Kidney (tissue), 14 donors: ENCODE data around the gene HSFX3. TPM values are rescaled to one million over a fixed set of nuclear protein-coding genes. Genes with fewer than 3 reads are reported as not detected.

Experiments
- DNase-seq, 5 donors: peaks; one replicate each; pipeline ENCODE4 v3.0.0-alpha.2; 2013 to 2020
- FAIRE-seq: peaks from 2 replicates; lab custom pipeline; 2012; peaks lifted over from hg19 to GRCh38; lab: Jason Lieb, UNC
- H3K27ac ChIP-seq, 2 donors: one replicate each; pipeline ENCODE4 v1.7.0; 2013; ENCODE audit warnings: low read depth in 2 of 2, low read length in 2 of 2, inconsistent platforms in 1 of 2
- H3K27me3 ChIP-seq: one replicate; pipeline ENCODE4 v1.7.1; 2013; ENCODE audit warnings: low read length, inconsistent platforms; ENCODE audit not compliant: control insufficient read depth, insufficient read depth
- H3K36me3 ChIP-seq, 3 donors: one replicate each; pipeline versions ENCODE4 v1.7.0 to v1.7.1; 2013; ENCODE audit warnings: low read length in 3 of 3, control low read depth in 1 of 3, inconsistent platforms in 1 of 3; ENCODE audit not compliant: insufficient read depth in 3 of 3, control insufficient read depth in 2 of 3
- H3K4me1 ChIP-seq, 3 donors: one replicate each; pipeline versions ENCODE4 v1.7.0 to v1.7.1; 2013; ENCODE audit warnings: low read length in 3 of 3, inconsistent platforms in 1 of 3, low read depth in 1 of 3; ENCODE audit not compliant: control insufficient read depth in 2 of 3, insufficient read depth in 2 of 3
- H3K4me3 ChIP-seq, 3 donors: one replicate each; pipeline versions ENCODE4 v1.7.0 to v1.8.1; 2013; ENCODE audit warnings: low read length in 3 of 3, control low read depth in 1 of 3, inconsistent platforms in 1 of 3
- H3K9ac ChIP-seq, 3 donors: one replicate each; pipeline versions ENCODE4 v1.7.0 to v1.7.1; 2013; ENCODE audit warnings: low read length in 3 of 3, control low read depth in 1 of 3, inconsistent platforms in 1 of 3
- H3K9me3 ChIP-seq, 3 donors: one replicate each; pipeline versions ENCODE4 v1.7.0 to v1.7.1; 2013; ENCODE audit warnings: low read length in 3 of 3, control low read depth in 1 of 3, inconsistent platforms in 1 of 3; ENCODE audit not compliant: control insufficient read depth in 2 of 3, insufficient read depth in 1 of 3
- CTCF ChIP-seq: IDR thresholded peaks from 3 replicates; pipeline ENCODE4 v1.5.1; 2012; ENCODE audit warnings: mild to moderate bottlenecking, moderate library complexity, borderline replicate concordance; ENCODE audit not compliant: insufficient read depth; ENCODE audit errors: extremely low read depth
- intact Hi-C: fragments of 100-400 bp; cut with DNase I; formaldehyde crosslinking; loops from one replicate; pipeline ENCODE4 v1.11.1; 2022
- polyA plus RNA-seq: library from polyadenylated mRNA; stranded (reverse); fragments of 350-450 nt; fragmentation: Illumina TruSeq; extraction: RNeasy Lipid Tissue Mini Kit (QIAGEN cat#74804); gene quantifications from one replicate; pipeline ENCODE4 v1.2.3, GENCODE V29; 2014; ENCODE audit warnings: low read depth, low replicate concordance; ENCODE audit not compliant: insufficient read depth
- total RNA-seq: library from RNA; stranded (reverse); fragmentation: NEBNext Ultra II Directional; extraction: Animal tissue kit (Norgen Biotek cat#: 25700); gene quantifications from one replicate; pipeline ENCODE4 v1.2.1, GENCODE V29; 2021
- donor health status: control.
- donor health status: control.
- donor health status: control.
- donor health status: control.
- donor health status: control.
- donor health status: DM: yes; HTN: yes; CAD: no.
- donor health status: Normal renal cell carcinoma (clear cell type).

Gene HSFX3
- total and polyA plus RNA-seq, 2 donors from 2014 or later = not detected

GRCh38 chrX:149516604-149517003, 33.1 kb downstream of the HSFX3 start:
- H3K27me3 ChIP-seq = no peaks in the 10 kb centered on the region
- intact Hi-C loops = no loop called here
- H3K36me3 ChIP-seq = no peaks in the 10 kb centered on the region
- no peak for TF ChIP-seq CTCF
- H3K27ac ChIP-seq = no peak overlapping the region
- DNase-seq = no peak
- no peaks in the 10 kb centered on the region for H3K4me1 ChIP-seq
- H3K9me3 ChIP-seq = no peaks in the 10 kb centered on the region
- H3K9ac ChIP-seq = no peak overlapping the region
- no peak overlapping the region for H3K4me3 ChIP-seq
- no peak for FAIRE-seq

GRCh38 chrX:149515954-149516602, 33.6 kb downstream of the HSFX3 start:
- Histone ChIP-seq H3K27ac (no peak overlapping the region), H3K4me1 (no peaks in the 10 kb centered on the region), H3K4me3 (no peak overlapping the region), H3K36me3 (no peaks in the 10 kb centered on the region), H3K27me3 (no peaks in the 10 kb centered on the region), H3K9ac (no peak overlapping the region), H3K9me3 (no peaks in the 10 kb centered on the region)
- TF ChIP-seq CTCF = no peak
- DNase-seq (no peak), FAIRE-seq (no peak)
- intact Hi-C loops = no loop called here

- Histone ChIP-seq H3K9ac (no peak overlapping the region), H3K9me3 (no peaks in the 10 kb centered on the region), H3K4me3 (no peak overlapping the region), H3K27me3 (no peaks in the 10 kb centered on the region), H3K4me1 (no peaks in the 10 kb centered on the region), H3K36me3 (no peaks in the 10 kb centered on the region), H3K27ac (no peak overlapping the region)
- no peak for TF ChIP-seq CTCF
- no peak for DNase-seq
- no peak for FAIRE-seq
- intact Hi-C loops = no loop called here
Measured at GRCh38 chrX:149513825-149514428, 35.8 kb downstream of the HSFX3 start.
